H9 (cell line): ENCODE results near the gene TEKT4. TPM values are rescaled to one million over a fixed set of nuclear protein-coding genes. Genes with fewer than 3 reads are reported as not detected.

Source experiments
- total RNA-seq: library from RNA; stranded (reverse); gene quantifications from 2 replicates; pipeline ENCODE4 v1.2.1, GENCODE V29; 2021

The TEKT4 gene
- total RNA-seq, 1 experiment from 2014 or later = not detected

Other genes starting within 250 kb of the TEKT4 start
- not detected in 2 replicates for gene MAL, start 154.3 kb downstream of the TEKT4 start, total RNA-seq